Measurements from ENCODE around the gene ATP10B.

ATP10B gene

DNA sequence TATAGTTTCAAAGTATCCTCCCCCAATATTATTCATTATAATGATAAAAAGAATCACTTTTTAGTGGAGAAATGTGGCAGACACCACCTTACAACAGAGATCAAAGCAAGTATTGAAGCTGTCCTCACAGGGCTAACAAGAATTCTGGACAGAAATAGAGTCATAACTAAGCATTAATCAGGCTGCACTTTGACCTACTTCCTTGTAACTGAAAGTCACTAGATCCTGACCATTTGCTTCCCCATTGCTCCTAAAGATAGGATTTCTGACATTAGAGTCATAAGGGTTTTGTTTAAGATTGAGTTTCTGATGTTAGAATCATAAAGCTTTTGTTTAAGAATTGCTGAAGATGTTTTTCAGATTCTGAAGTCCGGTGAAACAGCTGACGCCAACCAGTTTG lies 159.7 kb downstream of the ATP10B start:
- DNase-seq (ENCODE audit: low spot score), result no peak

DNA sequence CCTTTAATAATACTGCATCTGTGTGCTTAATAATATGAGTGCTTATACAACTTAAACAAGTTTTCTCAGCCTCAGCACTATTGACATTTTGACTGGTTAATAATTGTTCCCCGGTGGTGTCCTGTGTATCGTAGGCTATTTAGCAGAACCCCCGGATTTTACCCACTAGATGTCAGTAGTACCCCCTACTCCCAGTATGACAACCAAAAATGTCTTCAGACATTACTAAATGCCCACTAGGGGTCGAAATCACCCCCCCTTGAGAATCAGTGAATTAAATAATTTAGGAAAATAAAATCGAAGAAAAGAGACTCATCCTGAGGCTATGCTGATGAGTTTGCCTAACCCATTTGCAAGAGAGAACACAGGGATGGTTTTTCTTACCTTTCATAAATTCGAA lies 166.3 kb downstream of the ATP10B start:
- no peak for DNase-seq (ENCODE audit: low spot score)

DNA sequence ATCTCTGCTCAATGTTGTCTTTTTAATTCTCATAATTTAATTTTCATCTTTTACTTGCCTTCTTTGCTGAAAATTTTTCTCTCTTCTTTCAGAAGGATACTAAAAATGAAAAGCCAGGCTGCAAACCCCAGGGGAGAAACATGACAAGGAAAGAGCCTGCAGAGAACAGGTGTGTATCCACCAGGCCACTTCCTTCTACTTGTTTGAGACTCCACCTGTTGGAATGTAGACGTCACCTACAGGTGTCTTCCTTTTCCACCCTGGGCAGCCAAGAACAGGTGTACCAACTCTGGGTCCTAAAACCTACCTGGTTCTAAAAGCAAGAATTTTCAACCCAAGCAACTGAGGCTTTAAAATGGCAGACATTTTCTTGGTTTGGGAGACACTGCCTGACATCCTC lies 166.8 kb downstream of the ATP10B start:
- no peak for DNase-seq (ENCODE audit: low spot score)

DNA sequence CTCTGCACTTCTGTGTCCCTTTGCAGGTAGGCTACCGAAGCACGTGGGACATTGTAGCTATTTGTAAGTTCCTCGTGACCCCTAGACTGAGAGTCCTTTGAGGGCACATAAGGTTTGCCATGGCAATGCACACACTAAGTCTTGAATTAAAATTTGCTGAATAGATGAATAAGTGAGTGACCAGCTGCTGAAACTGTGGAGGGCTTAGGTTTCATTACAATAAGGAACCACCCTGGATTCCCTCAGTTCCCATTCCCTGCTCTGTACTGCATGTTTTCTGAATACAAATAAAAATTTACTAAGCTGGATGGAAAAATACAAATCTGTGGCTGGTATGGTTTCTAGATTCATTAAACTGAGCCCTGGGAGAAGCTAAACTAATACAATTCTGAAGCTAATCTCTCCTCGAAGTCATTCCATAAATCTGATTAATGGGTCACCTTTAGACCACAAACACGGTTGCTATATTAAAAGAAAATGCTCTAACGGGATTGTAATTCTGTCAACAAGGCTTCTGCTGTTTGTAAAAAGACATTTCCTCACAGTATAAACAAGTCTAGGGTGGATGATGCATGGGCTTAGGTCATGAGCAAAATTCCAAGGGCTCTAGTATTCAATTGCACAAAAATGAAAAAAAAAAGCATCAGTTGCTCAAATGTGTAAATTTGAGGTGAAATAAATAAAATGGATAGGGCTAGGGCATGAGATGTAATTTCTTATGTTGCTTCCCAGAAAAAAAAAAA lies 172.3 kb downstream of the ATP10B start:
- DNase-seq (ENCODE audit: low spot score), result no peak

DNA sequence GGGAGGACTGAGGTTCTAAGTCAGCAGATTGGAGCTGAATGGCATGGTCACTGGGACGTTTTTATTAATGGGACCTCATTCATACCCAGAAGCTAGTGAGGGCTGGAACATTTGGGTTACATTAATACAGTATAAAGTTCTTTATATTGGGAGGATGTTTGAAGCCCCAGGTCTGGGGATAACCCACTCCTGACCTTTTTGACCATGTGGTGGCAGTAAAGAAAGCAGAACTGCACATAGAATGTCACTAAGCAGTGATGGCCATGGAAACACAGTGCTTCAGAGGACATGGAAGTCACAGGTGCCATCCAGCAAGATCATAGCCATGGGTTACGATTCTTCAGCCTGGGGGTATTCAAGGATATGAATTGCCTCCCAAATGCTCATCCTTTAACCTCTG lies 176.0 kb downstream of the ATP10B start:
- DNase-seq (ENCODE audit: low spot score), result no peak

DNA sequence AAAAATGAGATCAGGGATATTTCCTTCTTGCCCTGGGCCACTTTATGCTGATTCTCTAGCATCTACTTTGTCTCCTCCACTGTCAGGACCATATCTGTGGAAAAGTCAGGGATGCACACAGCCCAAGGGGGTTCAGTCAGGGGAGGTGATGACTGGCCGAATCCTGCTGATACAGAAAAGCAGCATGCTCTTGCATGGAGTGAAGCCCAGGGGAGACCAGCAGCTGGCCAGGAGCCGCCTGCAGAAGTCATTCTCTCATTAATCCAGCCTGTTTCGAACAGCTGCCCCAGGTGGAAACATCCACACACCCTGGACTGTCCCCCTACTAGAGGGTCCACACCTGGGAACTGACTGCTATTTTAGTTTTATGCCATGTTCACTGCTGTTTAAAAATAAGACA lies 177.1 kb downstream of the ATP10B start:
- no peak for DNase-seq (ENCODE audit: low spot score)

DNA sequence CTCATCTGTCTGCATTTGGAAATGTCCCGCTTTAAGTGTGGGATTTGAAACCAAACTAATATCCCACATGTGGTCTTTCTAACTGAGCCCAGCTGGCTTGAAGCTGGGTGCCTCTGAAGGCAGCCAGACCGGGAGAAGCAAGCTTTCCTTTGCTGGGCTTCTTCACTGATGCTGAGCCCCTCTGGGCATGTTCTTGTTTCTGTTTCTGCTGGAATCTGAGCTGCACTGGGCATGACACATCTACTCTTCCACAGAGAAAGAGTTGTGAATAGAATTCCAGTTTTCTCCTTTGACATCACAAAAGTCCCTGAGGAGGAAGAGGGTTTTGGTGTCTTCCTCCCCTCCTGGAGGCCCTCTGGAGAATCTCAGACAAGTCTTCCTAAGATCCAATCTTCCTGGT lies 179.5 kb downstream of the ATP10B start:
- no peak for DNase-seq (ENCODE audit: low spot score)

DNA sequence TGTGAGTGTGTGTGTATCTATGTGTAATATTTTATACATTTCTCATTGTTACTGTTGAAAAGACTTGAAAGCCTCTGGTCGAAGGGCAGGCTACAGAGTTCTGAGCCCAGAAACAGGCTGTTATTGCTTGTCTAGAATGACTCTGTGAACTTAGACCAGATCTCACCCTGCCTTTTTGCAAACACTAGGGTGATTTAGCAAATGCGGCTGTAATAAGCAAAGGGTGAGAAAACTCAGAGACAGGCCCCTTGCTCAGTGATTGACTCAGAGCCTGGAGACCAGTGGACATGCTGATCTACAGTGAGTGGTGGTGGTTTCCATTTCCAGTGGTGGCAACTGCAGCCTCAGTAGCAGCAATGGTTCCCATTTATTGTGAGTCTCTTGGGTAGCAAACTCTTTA lies 183.7 kb downstream of the ATP10B start:
- no peak for DNase-seq (ENCODE audit: low spot score)

DNA sequence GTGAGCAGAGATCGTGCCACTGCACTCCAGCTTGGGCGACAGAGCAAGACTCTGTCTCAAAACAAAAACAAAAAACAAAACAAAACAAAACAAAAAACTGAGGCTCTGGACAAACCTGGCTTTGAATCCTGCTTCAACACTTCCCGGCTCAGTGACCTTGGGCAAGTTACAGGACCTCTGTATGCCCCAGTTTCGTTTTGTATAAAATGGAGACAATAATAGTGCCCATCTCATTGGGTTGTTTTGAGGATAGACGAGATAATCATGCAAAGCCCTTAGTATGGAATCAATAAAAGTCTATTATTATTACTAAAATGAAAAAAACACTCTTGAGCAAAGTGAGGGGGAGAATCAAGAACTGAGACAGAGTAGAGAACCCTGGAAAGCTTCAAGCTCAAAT lies 184.9 kb downstream of the ATP10B start:
- DNase-seq (ENCODE audit: low spot score), result no peak

DNA sequence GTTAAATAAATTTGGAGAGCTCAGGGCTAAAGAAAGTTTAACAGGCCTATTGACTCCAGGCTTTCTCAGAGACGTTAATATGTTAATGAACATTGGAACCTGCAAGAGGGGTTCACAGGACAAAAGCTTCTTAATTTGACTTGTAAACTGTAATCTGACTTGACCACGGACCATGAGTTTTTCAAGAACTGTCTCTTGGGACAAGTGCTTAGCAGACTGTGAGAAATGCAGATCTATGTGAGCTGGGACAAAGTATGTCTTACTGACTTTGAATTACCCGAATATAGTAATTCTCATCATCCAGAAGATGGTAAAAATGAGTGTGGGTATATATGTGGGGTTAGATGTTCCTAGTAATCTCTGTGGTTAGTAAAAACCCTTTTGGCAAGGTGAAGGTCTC lies 186.6 kb downstream of the ATP10B start:
- DNase-seq (ENCODE audit: low spot score), result no peak

DNA sequence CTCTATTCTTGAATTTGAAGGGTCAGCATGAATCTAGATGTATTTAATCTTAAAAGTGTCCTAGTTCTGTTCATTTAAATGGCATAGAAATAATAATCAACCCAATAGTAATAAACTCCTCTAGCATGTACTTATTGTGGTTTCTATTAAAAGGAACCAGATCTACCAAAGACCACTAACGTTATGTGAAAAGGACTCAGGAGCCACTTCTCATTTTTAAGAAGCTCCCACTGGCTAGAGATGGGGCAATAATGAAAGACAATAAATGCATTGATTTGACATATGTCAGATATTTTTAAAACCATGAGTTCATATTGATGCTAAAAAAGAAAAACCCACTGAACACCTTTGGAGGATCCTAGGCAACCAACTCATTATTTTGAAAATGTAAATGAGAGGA lies 191.9 kb downstream of the ATP10B start:
- DNase-seq (ENCODE audit: low spot score), result no peak

DNA sequence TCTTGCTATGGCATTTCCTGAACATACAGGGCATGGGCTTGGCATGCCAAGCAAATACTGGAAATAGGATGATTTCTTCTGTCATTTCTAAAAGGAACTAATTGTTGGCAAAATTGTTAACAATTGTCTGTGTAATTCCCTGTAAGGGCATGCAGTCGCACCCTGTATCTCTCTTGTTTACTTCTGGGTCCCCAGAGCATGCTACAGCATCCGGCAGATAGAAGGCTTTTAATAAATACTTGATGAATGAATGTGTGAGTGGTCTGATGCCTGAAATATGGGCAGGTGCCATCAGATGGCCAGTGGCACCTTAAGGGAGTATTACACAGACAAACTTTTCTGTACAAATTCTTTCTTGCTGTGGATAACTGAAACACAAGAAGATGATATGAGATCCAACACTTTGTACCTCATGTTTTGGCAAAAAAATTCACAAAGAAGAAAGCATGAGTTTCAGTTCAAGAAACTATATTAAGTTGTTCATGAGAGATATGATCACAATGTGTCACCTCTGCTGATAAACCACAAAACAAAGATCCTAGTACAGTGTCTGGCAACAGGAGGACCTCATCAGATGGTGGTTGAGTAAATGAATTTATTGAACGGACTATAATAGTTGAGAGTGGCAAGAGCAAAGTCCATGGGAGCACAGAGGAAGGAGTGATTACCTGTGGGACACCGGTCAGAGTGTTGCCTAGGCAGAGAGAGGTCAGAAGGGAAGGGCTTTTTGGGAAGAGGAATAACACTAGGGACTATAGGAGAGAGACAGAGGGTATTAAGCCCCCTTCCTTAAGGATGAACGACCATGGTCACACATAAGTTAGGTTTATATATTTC lies 194.2 kb downstream of the ATP10B start:
- DNase-seq (ENCODE audit: low spot score), result no peak

DNA sequence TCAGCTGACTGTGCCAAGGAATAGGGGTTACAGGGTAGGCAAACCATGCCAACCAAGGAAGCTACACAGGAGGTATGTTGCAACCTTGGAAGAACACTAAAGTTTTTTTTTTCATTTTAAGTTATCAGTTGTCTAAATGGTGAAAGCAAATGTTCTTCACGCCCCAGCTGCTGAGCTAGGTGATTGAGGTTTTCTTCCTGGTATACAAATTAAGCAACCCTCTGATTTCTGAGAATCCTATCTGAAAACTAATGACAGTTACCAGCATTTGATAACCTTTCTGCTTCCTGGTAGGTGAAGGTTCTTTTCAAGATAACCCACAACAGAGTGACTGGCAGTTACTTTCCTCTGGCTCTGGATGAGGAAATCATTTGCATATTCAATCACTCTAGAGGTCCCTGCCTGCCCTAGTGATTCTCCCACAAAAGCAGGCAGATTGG lies 194.9 kb downstream of the ATP10B start:
- DNase-seq (ENCODE audit: low spot score), result no peak

DNA sequence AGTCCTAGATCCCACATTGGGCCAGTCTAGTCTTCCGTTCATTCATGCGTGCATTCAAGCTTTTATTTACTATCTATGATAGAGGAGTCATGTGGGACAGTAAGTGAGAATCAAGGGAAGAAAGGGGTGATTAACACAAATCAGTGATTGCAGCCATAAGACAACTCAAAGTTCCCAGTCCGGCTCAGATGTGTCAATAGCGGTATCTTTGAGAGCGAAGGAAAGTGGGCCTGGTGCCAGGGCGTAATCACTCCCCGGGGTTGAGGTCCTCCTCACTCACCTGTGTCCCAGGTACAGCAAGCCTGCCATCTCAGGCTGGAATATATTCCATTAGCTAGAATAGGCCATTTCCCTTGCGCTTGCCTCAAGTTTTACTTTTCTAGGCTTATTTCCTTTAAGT lies 196.3 kb downstream of the ATP10B start:
- no peak for DNase-seq (ENCODE audit: low spot score)

DNA sequence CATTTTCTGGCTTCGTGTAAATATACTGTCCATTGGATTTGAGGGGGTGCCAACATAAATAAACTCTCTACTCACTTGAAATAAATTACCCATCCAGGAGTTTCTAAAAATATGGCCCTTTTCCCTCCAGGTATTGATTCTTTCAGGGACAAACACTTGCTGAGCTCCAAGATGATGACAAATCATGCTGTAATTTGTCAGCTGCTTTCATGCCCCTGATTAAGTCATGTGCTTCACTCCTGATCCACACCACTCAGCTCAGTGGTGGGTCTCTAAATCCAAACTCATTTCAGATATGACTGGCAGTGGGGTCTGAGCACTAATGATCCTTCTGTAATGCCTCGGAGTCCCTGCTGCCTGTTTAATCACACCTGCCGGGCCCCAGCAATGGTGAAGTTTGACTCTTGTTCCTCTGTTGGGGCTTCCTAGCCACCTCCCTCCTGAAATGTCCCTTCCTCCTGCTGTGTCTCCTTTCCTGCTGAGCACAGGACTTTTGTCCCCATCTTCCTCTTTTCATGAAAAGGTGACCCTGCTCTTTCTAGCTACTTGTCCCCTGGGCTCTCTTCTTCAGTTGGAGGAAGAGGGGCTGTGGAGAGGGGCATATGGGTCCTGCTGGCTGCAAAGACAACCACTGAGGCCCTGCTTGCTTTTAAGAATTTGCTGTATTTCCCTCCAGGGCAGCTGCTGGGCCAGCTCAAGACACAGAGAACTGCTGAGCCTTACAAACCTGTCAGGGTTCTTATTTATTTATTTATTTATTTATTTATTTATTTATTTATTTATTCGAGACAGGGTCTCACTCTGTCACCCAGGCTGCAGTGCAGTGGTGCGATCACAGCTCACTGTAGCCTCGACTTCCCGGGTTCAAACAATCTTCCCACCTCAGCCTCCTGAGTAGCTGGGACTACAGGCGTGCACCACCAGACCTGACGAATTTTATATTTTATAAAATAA lies 200.0 kb downstream of the ATP10B start:
- no peak for DNase-seq (ENCODE audit: low spot score)

DNA sequence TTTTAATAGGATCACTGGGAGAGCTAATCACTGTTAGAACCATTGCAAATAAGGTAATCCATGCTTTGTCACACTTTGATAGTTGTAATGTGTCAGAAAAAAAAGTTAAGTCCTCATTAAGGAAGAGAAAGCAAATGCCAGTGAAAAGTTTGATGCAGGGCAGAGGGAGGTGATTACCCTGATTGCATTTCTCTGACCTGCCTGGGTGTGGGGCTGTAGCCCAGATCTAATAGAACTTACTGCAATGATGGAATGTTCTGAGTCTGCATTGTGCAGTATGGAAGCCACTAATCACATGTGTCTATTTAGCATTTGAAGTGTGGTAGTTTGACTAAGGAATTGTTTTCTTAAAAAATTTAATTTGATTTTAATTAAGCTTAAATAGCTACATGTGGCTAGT lies 202.7 kb downstream of the ATP10B start:
- no peak for DNase-seq (ENCODE audit: low spot score)

DNA sequence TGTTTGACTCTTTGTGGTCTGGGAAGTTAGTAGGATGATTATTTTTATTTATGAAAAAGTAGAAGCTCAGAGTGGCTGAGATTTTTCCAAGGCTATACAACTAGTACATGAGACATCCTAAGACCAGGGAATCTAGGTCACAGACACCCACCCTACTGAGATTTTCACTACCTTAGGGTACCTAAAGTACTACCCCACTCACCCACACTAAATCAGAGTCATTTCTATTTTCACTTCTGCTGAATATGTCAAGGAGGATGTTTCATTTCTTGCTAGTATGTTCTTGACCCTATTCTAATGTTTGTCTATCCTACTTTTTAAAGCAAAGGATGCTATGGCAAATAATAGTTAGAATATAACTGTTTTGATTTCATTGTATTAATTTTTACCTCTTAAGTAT lies 206.0 kb downstream of the ATP10B start:
- DNase-seq (ENCODE audit: low spot score), result no peak

DNA sequence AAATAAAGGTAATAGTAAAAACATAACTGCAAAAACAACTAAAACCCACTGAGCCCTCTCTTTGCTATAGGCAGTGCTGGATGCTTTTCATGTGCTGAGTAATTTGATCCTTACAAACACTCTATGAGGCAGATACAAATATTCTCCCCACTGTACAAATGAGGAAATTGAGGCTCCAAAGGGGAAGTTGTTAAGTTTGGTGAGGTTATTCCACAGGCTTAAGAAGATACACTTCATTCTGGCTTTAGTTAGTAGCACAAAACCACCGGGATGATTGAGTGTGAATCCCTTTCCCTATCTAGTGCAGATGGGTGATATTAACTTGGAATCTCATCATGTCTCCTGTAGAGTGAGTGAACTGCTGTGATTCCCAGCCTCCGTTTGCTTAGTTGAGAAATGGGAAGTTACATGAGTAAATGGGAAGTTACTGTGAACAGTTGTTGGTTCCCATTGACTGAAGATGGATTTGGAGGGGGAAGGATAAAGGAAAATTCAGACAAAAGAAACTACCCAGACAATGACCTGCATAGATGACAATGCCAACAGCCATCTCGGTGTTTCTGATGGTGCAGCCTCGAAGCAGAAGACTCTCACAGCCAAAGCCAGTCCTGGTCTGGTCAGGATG lies 208.3 kb downstream of the ATP10B start:
- no peak for DNase-seq (ENCODE audit: low spot score)

DNA sequence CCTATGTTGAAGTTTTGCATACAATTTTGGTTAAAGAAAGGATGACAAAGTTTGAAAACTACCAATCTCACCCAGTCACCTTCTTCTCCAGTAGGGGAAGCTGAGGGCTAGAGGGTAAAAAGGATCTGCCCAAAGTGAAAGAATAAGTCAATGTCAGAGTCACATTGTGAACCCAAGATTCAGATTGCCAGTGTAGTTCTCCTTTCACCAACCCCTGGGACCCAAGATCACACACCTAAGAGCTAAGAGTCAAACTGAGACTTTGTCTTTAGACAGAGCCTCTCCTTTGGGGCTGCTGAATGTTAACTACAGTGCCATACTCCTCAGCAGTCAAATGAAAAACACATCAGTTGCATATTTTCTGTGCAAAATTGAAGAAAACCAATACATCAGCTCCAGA lies 210.6 kb downstream of the ATP10B start:
- no peak for DNase-seq (ENCODE audit: low spot score)

DNA sequence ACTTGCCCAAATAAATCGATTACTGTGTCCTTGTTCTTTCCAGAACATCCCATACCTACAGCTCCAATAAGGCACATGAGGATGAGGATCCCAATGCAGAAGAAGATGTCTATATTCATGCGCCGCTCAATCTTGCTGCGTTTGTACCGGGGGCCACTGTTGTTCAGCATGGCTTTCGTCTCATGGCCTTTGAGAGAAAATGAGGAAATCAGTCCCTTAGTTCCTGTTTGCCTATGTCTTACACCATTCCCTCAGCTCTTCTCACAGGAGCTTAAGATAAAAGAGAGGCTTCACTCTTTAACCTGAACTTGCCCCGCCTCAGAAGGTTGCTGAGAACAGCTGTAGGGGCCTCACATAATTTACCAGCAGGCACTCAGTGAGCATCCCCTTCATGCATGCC lies 211.6 kb downstream of the ATP10B start:
- no peak for DNase-seq (ENCODE audit: low spot score)

DNA sequence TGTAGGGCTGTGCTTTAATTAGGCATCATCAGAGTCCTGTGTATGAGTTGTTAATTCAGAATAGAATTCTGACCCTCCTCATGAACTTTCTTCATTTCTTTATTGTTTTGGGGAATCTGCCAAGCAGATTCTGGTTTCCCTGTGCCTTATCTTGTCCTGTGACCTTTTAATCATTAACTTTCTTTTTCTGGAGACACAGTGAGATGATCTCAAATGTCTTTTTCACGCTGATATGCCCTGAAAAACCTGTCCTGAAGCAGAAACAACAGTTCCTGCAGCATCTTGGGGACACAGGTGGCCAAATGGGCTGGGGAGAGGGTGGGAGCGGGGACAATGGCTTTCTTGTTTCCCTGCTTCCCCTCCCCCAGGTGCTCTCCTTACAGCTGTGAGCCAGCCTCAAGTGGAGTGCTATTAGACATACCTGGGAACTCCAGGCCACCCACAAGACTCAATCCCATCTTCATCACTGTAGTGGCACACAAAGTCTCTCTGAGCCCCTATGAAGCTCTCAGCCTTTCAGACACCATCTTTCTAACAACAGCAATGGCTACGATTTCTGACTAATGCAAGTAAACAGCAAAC lies 213.8 kb downstream of the ATP10B start:
- no peak for DNase-seq (ENCODE audit: low spot score)

All from kidney capillary endothelial cell (primary cell).